ENCODE results near the gene NFATC2.

GRCh38 chr20:51510169-51510568, 32.4 kb downstream of the NFATC2 start:
- no peak for TF ChIP-seq CTCF (IDR thresholded peaks at IDR 0.05; ENCODE audit: low read length)
- TF ChIP-seq EZH2 (IDR thresholded peaks at IDR 0.05; ENCODE audit: borderline replicate concordance, low read length) = no peak
